Measurements from ENCODE around the gene CHSY1.

DNA sequence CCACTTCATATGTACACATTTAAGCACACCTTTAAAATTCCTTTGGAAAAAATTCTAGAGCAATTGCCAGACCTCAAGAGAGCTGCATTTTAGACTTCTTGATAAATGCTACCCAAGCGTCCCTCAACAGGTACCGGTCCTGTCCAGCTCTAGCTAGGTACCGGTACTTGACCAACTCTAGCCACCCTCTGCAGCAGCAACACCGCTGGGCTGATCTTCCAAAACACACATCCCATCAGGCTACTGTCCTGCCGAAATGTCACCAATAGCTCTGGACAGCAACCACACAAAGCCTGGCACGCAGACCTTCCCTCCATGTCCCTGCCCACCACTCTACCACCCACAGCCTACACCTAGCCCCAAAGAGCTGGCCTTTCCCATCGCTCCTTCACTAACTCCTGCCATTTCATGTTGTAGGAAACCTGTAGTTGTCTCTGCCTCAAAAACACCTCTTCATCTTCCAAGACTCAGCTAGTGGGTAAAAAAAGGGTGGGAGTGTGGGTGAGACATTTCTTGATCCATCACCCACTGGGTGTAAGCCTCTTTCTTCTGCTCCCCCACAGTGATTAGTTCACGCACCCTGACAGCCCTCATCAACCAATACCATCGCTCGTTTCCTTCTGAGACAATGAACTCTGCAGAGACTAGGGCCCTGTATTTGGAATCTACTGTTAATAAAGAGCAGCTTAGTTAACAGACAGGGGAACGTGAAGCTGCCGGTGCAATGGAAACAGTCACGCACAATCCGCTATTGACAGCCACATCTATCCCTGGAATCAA lies 6.8 kb downstream of the CHSY1 start:
- TF ChIP-seq, protein P1, sequence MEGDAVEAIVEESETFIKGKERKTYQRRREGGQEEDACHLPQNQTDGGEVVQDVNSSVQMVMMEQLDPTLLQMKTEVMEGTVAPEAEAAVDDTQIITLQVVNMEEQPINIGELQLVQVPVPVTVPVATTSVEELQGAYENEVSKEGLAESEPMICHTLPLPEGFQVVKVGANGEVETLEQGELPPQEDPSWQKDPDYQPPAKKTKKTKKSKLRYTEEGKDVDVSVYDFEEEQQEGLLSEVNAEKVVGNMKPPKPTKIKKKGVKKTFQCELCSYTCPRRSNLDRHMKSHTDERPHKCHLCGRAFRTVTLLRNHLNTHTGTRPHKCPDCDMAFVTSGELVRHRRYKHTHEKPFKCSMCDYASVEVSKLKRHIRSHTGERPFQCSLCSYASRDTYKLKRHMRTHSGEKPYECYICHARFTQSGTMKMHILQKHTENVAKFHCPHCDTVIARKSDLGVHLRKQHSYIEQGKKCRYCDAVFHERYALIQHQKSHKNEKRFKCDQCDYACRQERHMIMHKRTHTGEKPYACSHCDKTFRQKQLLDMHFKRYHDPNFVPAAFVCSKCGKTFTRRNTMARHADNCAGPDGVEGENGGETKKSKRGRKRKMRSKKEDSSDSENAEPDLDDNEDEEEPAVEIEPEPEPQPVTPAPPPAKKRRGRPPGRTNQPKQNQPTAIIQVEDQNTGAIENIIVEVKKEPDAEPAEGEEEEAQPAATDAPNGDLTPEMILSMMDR (conservative IDR thresholded peaks at IDR 0.05; ENCODE audit: low read length), result no peak
- no peak for TF ChIP-seq EZH2phosphoT487 (IDR thresholded peaks at IDR 0.05; ENCODE audit: borderline replicate concordance, low read depth, low read length)
